ENCODE measurements around the gene SNX15.

SNX15 gene

DNA sequence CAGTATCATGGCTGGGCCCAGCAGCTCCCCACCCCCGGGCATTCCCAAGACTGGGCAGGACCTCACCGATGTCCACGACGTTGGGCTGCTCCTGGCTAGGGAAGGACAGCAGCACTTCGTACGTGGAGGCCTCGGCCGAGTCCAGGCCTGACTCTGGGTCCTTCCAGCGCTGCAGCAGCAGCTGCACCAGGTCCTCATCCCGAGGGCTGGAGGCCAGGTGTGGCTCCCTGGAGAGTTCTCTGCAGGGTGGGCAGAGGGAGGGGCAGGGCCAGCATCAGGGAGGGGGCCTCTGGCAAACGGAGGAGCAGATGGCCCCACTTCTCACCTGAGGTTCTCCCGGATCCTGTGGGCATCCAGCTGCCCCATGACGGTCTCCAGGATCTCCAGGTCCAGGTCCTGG lies 30.8 kb downstream of the SNX15 start:
- DNase-seq, result no peak

GRCh38 chr11:65058419-65059054 lies 31.3 kb downstream of the SNX15 start, which contains the start of gene NAALADL1:
Gene NAALADL1 (minus strand): TSS chr11:65058553. CDS start chr11:65058521, 32 bp downstream.
- DNase-seq, result no peak

DNA sequence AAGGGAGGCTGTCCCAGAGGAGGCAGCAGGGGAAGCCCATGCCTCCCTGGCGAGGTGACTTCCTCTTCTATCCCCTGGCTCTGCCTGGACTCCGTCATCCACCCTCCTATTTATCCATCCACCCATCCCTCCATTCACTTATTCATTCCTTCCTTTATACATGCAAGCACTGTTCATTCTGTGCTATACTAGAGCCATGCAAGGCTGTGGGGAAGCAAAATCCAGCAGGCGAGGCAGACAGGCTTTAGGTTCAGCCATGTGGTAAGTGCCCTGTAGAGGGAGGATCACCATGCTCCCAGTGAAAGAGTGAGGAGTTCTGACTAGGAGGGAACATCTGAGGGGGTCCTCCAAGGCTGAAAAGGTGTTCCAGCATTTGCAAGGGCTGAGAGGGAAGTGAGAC lies 32.3 kb downstream of the SNX15 start:
- DNase-seq, result no peak

GRCh38 chr11:65059959-65060824 lies 33.0 kb downstream of the SNX15 start:
- DNase-seq, result no peak

DNA sequence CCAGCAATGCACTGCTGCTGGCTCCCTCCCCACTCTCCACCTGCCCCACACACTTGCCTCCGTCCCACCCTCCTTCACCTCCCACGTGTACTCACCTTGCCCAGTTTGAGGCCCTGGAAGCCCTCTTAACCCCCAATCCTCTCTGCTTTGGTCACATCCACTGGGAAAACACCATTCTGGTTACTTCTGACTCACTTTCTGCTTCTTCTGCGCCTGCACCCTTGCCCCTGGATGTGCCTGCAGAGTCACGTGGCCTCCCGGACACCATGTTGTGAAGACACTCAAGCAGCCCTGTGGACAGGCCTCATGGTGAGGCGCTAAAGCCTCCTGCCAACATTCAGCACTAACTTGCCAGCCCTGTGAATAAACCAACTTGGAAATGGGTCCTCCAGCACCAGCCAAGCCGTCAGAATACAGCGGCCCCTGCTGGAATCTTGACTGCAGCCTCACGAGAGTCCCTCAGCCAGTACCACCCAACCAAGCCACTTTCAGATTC lies 33.7 kb downstream of the SNX15 start:
- no peak for DNase-seq

DNA sequence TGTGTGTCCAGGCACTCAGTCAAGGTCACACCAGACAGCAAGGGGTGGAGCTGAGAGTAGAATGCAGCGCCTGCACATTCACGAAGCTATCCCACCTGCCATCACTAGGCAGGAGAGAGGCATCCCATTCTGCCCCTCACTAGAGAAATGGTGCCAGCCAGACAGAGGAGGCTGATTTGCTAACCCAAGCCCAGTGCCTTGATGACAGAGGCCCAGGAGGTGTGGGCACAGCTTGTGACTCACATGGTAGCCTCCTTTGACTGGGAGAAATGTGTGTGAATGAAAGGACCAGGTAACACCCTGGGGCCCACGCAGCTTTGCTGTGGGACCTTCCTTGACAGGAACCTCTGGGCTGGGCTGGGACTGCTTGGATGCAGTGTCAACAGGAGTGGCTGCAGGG lies 36.3 kb downstream of the SNX15 start:
- no peak for DNase-seq

GRCh38 chr11:65064847-65065240 lies 37.6 kb downstream of the SNX15 start:
- DNase-seq, result no peak

- DNase-seq, result no peak
These were observed 38.6 kb downstream of the SNX15 start for GRCh38 chr11:65065851-65066250.

DNA sequence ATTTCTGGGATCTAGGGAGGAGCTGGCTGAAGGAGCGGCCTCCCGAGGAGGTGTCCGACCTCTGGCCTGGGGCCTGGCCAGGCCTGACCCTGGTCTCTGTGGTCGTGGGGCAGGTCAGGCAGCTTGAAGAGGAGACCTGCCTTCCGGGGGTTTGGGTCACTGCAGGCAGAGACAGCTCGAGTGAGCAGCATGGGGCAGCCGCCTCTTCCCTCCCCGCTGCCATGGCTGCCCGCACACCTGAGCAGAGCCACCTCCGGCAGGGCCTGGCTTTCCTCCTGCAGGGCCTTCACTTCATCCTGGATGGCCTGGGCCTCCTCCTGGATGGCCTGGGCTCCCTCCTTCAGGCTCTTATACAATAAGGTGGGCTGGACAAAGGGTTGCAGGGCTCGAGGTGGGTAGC lies 39.1 kb downstream of the SNX15 start:
- DNase-seq, result no peak

GRCh38 chr11:65066805-65067291 lies 39.6 kb downstream of the SNX15 start:
- DNase-seq, result peak; percentile 81

DNA sequence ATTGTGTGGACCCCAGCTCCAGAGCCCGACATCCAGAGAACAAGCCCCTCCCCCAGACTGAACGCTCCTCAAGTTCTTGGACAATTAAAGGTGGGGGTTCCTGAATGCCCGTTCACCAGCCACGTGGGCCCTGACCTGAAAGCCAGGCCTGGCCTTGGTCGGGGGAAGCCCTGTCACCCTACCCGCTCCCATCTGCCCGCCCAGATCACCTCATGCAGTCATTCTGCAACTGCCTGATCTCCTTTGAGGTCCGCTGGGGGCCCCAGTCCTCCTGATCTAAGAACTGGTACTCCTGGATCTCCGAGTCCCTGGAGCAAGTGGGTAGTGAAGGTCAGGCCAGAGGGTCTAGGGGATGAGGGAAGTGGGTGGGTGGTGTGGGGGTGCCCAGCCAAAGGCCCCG lies 40.2 kb downstream of the SNX15 start:
- DNase-seq, result no peak

DNA sequence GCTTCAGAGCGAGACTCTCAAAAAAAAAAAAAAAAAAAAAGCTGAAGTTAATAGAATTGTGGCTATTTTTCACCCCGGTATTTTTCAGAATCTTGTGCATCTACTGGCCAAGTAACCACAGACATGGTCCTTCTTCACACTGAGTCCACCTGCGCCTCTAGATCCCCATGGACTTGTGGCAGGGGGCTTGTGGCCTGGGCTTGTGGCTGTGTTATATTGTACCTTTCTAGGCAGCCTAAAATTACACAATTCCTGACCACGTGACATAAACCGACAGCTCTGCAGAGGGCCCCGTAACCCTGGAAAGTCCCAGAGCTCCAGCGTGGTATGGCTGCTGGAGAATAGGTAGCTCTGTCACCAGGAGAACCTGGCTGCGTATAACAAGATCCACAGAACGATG lies 42.0 kb downstream of the SNX15 start:
- DNase-seq, result no peak

DNA sequence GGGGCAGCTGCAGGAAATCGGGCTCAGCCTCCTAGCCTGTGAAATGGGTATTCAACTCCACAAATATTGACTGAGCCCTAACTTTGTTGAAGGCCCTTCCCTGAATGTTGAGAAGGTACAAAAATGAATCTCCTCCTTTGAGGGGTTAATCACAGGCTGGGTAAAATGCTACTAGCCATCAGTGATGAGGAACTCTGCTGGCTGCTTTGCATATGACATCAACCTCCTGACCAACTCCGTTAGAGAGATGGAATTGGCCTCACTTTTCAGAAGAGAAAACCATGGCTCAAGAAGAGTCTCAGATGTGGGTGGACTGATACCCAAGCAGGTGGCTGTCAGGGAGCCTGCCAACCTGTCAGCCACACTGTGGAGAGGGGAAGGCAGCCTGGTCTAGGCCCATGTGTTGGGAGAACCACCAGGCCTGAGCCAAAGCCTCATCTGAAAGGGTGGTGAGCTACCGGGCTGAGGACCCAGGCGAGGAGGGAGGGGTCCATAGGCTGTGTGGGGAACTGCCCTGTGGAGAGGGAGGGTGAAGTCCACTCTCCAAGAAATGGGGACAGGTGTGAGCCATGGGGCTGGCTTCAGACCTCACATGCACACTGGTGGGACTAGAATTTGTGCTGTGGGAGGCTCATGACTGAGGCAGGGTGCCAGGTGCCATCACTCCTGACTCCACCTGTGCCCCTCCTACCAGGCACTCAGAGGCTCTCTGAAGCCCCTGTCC lies 44.8 kb downstream of the SNX15 start:
- DNase-seq, result no peak

- no peak for DNase-seq
These were observed 45.4 kb downstream of the SNX15 start for GRCh38 chr11:65072631-65072966.

GRCh38 chr11:65077451-65077850 lies 50.2 kb downstream of the SNX15 start:
- DNase-seq, result no peak

DNA sequence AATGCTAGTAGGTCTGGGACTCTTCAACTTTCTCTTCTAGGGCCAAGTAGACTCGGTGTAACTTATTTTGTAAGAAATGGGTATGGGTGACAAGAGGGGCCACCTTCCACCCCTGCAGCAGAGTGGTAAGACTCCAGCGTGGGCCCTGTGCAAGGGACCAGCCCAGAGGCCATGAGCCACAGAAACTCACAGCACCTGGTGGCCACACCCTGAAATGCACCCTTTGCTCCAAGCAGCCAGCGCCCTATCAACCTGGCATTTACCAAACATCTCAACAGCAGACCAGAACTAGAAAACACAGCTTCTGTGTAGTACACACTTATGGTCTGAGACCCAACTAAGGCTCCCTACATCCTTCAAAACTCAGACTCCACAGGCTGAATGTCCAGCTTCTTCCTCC lies 50.9 kb downstream of the SNX15 start:
- no peak for DNase-seq

DNA sequence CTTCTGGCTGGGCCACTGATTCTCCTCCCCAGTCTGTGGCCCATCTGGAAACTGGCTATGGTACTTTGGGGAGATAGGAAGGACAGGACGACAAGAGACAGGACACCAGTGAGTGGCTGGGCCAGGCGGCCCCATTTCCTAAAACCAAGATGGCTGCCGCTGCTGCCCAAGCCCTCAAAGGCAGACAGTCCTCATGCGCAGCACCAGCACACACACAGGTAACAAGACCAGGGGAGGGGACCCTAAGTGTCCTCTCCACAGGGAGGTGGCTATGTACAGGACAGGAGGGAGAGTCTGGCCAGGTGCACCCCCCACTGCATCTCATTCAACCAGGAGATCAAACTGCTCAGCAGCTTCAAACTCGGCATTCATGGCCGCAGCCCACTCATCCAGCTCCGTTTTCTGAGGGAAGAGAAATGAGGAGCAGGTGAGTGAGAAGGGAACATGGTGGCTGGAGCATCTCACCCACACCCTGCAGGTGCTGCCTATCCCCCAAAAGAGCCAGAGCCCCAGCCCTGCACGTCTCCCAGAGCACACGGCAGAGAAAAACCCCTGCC lies 51.6 kb downstream of the SNX15 start:
- DNase-seq, result no peak

GRCh38 chr11:65083134-65083833 lies 56.0 kb downstream of the SNX15 start:
- no peak for DNase-seq

DNA sequence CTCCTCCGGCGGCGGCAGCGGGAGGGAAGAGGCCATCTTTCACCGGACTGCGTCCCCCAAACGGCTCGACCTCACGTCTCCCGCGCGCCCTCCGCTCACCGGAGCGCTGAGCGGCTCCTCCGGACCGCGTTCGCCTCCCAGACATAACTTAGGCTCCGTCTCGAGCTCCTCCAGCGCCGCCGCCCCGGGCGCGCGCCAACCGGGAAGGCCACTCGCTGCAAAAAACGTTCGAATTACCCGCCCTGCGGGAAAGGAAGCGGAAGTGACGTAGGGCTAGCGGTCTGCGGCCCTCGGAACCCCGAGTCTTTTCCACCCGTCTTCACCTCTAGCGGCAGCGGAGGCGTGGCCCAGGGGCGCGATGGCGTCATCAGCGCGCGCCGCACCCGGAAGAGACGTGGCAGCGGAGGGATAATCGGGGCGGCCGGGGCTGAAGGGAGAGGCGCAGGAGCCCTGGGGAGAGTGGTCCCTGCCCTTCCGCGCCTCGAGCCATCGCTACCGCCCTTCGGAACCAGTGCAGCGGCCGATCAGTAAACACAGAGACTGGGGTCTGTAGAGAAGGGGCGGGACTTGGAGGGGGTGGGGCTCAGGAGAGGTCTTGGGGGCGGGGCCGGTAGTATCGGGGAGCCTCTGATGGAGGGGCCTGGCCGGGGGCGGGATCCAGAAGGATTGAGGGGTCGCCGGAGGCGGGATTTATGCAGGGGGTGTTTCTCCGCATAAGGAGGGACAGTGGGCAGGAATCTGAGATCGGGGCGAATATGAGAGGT lies 56.8 kb downstream of the SNX15 start, which contains the start of the genes CDCA5 and ZFPL1:
Gene CDCA5 (minus strand): TSS at position 207 of the 764 bp plus-strand sequence. CDS start 62 bp downstream, at position 145.
Gene ZFPL1 (plus strand): TSS at position 389 of the 764 bp plus-strand sequence. CDS start 477 bp downstream, outside the sequence.
- DNase-seq, result peak; percentile 77

GRCh38 chr11:65084598-65085375 lies 57.5 kb downstream of the SNX15 start:
- DNase-seq, result no peak

DNA sequence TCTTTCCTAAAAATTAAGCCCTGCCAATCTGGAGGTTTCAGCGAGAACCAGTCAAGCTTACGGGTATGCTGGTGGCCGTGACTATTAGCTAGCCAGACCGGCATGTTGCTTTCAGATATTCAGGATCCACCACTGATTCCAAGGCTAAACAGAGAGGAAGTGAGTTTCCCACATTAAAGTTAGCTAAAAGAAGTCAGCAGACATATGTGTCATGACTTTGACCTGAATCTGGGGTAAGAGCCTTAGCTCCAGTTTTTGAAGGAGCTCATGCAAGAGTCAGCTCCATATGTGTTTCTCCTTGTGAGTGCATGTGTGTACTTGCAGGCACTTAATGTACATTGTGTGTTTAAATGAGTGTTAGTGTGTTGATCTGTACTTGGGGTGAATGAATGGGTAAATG lies 58.2 kb downstream of the SNX15 start:
- DNase-seq, result no peak

All from NCI-H1436 treated with DMSO at 0.1 percent for 48 hours (cell line).